PFSK-1 (cell line): Measurements from ENCODE around the gene ABRACL.

Source experiments
- POLR2AphosphoS5 ChIP-seq: IDR thresholded peaks from 2 replicates; pipeline ENCODE4 v1.6.1; 2012; ENCODE audit warnings: low read depth, mild to moderate bottlenecking, control low read depth, low read length, moderate library complexity
- TAF1 ChIP-seq: IDR thresholded peaks from 2 replicates; pipeline ENCODE4 v1.6.1; 2012; ENCODE audit warnings: low read length, control low read depth, borderline replicate concordance; ENCODE audit not compliant: insufficient read depth

DNA sequence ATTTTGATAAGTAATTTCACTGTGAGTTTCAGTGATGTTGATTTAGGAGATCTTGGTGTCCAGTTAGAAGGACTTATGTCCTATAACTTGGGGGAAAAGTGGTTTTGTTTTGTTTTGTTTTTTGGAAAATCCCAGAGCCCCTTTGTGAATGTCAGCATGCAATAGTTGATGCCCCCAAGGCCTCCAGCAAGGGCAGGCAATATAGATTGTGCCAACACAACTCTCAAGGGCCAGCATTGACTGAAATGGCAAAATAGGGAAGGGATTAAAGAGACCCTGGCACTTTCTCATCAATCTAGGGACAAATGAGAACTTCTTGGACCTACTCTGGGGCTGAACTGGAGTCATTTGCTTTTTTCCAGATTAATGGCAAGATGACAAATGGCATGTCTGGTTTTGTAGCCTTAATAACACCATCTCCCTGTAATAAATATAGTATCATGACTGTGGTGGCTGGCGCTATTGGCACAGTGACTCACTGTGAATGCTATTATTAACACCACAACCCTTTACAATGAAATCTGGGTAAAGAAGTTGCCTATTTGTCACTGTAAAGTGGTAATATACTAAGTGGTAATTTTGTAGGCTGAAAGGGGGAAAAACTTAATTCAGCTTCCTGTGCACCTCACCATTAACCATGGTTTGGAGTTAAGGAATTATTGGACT, 51.8 kb downstream of the ABRACL start:
- no peak for TF ChIP-seq TAF1
- no peak for TF ChIP-seq POLR2AphosphoS5
